GM21423 (cell line): Measurements from ENCODE around the gene ST6GAL1.

Experiments used
- ATAC-seq: cut with Tn5 transposase; IDR thresholded peaks from one replicate; pipeline ENCODE4 v1.9.1; 2021; ENCODE audit warnings: mild to moderate bottlenecking, moderate library complexity; ENCODE audit not compliant: unreplicated experiment

The ST6GAL1 gene

DNA sequence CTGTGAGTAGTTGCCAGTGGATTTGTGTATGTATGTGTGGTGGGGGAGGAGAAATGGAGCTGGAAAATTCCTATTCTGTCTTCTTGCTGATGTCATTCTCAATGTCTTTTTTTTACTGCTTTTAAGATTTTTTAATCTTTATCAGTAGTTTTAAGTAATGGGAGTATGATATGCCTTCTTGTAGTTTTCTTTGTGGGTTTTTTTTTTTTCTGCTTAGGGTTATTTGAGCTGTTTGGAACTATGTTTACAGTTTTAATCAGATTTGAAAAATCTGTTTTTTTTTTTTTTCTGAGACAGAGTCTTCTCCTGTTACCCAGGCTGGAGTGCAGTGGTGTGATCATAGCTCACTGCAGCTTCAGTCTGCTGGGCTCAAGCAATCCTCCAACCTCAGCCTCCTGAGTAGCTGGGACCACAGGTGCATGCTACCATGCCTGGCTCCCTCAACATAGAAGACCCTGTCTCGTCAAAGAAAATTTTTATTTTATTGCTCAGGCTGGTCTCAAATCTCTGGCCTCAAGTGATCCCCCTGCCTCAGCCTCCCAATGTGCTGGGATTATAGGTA, 171.8 kb downstream of the ST6GAL1 start:
- ATAC-seq = no peak

DNA sequence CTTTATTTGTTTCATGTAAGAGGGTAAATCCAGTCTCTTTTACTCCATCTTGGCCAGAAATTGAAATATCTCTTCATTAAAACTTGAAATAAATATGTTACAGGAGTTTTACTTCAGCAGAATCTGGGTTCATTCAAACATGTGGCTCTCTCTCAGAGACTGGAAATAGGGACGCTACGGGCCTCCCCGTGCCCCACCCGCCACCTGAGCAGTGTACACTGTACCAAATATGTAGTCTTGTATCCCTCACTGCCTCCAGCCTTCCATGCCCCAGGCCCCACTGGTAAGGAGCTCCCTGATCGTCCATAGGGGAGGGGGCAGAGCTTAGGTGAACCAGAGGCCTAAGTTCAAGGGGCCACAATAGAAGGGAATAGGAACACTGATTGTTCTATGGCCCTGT, 172.9 kb downstream of the ST6GAL1 start:
- ATAC-seq = no peak

DNA sequence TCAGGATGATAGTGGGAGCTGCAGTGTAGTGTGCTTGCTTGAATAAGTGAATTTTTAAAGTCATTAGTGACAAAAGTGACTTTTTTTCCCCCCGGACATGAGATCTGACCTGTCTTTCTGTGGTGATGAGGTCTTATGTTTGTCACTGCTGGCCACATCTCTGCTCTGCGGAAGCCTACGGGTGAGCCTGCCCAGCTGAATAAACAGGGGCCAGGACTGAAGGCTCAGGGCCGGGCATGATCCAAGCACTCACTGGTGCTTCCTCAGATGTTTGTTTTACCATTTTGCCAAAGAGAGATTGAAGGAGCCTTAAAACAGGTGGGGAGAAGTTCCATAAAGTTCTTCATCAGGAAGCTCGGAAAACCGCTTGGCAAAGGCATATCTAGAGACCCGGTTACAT, 174.0 kb downstream of the ST6GAL1 start:
- ATAC-seq = no peak

DNA sequence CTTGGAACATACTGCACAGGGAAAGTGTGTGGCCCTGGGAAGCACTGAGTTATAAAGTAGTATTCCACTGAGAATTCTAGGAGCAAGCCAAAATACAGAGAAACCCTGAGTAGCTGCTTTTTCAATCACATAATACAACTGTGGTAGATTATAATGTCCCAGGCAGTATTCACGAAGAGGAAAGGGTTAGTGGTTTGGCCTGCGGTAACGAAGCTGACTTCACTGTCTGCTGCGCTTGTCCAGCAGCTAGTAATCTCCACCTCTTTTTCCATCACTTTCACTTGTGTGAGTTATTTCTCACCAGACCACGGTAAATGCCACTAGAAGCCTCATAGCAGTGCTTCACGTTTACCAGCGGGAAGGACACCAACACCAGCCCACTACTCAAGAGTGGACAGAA, 174.6 kb downstream of the ST6GAL1 start:
- no peak for ATAC-seq

DNA sequence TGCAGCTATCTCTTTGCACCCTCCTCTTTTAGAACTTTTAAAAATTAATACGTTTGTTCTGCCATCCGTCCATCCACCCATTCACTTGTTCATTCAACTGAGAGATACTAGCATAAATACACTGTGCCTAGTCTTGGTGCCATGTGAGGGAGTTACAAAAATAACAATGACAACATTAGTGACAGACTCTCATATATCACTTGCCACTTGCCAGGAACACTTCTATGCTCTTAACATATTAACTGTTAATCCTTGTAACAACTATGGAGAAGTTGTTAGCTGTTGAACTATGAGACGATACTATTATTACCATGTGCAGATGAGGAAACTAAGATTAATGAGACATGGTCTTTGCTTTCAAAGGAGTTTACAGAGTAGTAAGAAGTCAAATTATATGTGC, 175.4 kb downstream of the ST6GAL1 start:
- no peak for ATAC-seq

DNA sequence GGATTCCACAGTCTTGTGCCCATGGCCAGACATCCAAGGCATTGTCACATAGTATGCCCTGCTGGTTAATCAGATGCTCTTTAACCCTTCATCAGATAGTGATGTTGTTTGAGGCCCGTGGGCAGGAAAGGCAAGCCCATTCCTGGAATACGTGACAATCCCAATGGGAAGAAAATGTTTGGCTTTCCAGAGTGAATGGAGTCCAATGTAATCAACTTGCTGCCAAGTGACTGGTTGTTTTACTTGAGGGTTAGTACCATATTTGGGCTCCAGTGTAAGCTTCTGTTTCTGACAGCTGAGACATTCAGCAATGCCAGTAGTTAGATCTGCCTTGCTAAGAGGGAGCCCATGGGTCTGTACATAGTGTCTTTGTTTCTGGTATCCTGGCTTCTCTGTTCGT, 177.7 kb downstream of the ST6GAL1 start:
- ATAC-seq = no peak

DNA sequence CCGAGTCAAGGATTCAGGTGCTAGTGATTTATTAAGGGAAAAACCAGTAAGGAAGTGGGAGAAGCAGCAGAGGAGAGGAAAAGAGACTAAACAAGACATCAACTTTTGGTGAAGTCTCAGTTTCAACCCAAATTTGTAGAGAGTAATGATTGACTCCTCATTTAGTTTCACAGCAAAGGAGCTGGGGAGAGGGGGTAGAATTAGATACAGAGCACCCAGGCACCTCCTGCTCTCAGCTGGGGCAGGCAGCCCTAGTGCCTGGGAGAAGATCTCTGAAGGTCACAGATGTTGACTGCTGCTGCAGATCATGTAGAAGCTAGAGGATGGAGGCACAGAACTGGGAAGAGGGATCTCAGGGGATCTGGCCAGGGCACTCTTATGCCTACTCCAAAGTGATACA, 179.8 kb downstream of the ST6GAL1 start:
- no peak for ATAC-seq

DNA sequence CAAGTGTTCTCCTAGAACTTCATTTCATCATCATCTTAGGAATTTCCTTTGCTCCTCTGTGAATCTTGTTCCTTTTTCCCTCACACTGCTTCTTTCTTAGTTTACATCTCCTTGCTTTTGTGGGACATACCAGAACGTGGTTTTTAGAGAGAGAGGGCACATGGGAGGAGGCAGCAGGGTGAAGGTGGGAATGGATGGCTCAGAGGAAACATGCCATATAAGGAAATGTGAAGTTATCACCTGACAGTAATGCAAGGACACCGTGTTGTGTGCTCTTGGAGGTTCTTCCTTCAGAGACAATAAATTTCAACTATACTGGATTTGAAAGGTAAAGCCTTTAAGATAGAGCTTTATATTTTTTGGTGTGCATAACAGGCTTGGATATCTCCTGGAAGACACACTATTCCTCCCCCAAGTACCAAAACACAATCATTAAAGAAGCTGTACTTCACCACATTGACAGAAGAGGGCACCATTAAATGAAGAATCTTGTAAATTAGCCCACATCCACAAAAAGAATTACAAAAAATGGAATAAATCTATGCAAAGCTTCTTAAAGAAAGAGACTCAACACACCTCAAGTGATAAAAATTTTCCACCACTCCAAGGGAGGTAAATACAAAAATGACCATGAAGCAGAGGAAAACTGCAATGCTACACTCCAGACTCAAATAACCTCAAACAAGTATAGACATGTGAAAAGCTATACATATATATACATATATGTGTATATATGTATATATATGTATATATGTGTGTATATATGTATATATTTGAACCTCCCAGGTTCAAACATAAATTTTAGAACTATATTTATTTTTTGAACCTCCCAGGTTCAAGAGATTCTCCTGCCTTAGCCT, 182.8 kb downstream of the ST6GAL1 start:
- no peak for ATAC-seq

DNA sequence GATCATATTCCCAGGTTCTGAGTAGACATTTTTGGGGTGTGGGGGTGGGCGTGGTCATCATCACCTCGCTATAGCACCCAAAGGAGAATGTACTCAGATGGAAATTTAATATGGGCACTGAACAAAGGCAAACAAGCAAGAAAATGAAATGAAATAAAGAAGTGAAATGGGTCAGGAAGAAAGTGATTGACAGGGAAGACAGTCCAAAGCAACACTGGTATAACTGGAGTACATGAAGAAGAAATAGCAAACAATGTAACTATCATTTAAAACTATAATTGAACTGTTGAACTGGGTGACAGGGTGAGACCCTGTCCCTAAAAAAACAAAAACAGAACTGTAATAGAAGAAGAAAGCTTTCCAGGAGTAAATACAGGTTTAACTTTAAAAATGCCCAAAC, 184.2 kb downstream of the ST6GAL1 start:
- no peak for ATAC-seq

DNA sequence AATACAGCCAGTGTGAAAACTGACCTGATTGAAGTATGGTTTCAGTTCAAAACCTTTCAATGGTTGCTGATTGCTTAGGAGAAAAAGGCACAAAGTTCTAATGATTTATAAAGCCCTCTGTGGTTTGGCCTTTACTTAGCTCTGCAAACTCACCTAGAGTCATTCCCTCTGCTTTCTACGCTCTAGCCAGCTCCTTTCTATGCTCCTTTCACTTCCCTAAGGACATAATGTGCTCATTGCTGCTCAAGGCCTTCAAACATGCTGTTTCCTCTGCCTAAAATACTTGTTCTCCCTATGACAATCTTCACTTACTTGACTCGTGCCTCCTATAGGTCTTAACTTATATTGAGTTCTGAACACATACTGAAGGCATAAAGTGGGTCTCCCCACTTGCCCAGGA, 190.0 kb downstream of the ST6GAL1 start:
- peak; percentile 50 for ATAC-seq

DNA sequence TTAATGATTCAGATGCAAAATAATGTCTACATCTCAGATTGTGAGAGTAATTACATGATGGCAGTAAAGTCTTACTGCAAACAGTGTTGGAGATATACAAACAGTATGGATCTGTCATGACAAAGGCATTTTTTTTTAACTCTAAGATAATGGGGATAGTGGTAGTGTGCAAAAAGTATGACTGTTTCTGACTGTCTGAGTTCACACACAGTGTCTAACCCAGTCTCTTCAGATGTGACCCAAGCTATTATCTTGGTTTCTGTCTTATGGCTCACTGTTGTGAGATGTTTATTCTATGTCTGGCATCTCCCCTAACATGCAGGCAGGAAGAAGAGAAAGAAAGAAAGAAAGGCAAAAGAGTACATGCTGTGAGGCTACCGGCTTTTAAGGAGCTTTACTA, 191.9 kb downstream of the ST6GAL1 start:
- ATAC-seq = no peak

DNA sequence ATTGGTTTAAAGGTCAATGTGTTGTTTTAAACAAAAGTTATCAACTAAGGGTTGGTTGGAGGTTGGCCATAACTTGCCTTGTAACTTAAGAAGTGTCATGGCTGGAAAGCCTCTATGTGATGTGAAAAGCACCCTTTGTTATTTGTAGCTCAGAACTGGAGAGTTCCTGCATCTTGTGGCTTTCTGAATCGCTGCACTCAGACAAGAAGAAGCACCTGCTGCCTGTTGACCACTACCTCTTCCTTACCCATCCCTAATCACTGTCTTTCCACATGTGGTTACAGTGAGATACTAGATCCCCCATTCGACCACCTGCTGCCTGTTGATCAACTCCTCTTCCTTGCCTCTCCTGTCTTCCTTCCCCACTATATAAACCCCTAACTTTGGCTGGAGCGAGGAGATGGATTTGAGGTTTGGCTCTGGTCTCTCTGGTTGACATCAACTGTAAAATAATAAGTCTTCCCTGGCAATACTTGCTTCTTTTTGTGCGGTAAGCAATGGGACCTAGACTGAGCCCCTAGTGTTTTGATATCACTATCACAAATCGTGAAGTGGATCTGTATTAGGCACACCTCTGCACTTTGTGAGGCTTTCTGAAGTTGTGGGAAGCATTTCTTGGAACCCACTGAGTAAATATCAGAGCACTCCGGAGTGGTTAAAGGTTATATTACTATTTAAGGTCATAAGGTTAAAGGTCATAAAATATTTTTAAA, 195.1 kb downstream of the ST6GAL1 start:
- peak; percentile 92 for ATAC-seq
